Endothelial cell of umbilical vein (primary cell): ENCODE data around the gene GMPPB. TPM values are rescaled to one million over a fixed set of nuclear protein-coding genes. Genes with fewer than 3 reads are reported as not detected.

Experiments
- BruUV-seq: library from RNA; stranded (reverse); fragments of 400-500 nt; replicated peaks from 2 replicates; lab custom pipeline; 2021; lab: Mats Ljungman, UMichigan
- CTCF ChIA-PET: fragments of 300-600, 350-600 bp; sonication (Branson Sonifier 250); formaldehyde crosslinking; loops from one replicate; lab custom pipeline; 2021; ENCODE audit warnings: antibody characterized with exemption, inconsistent platforms; lab: Charles Lee
- POLR2A ChIA-PET: fragments of 300-600, 350-600 bp; sonication (Branson Sonifier 250); formaldehyde crosslinking; loops from one replicate; lab custom pipeline; 2021; ENCODE audit warnings: antibody characterized with exemption, inconsistent platforms; lab: Charles Lee
- DNase-seq: peaks from one replicate; pipeline ENCODE4 v3.0.0-alpha.2; 2011; ENCODE audit warnings: low read depth, low spot score
- FAIRE-seq: peaks from 2 replicates; lab custom pipeline; 2011; peaks lifted over from hg19 to GRCh38; lab: Jason Lieb, UNC
- H2AFZ ChIP-seq: 2 replicates; pipeline ENCODE4 v1.6.0; 2012; ENCODE audit warnings: low read depth, low read length, control low read depth, inconsistent platforms
- H3K27ac ChIP-seq: 2 replicates; pipeline ENCODE4 v1.5.1; 2011; ENCODE audit warnings: low read depth, mild to moderate bottlenecking, control low read depth, low read length, moderate library complexity; ENCODE audit not compliant: insufficient read depth
- H3K27me3 ChIP-seq, 2 experiments: 2 replicates each; pipeline versions ENCODE4 v1.6.0 to v1.6.1; 2011; ENCODE audit warnings: low read length in 2 of 2, mixed read lengths in 1 of 2; ENCODE audit not compliant: control insufficient read depth in 2 of 2, insufficient read depth in 2 of 2
- H3K36me3 ChIP-seq, 2 experiments: 2 replicates in 1 of 2; 3 replicates in 1 of 2; pipeline ENCODE4 v1.5.1; 2011; ENCODE audit warnings: low read length in 2 of 2, mild to moderate bottlenecking in 1 of 2, moderate library complexity in 1 of 2; ENCODE audit not compliant: control insufficient read depth in 2 of 2, insufficient read depth in 2 of 2; ENCODE audit errors: extremely low read depth in 1 of 2
- H3K4me1 ChIP-seq: 3 replicates; pipeline ENCODE4 v1.5.1; 2011; ENCODE audit warnings: mild to moderate bottlenecking, low read length; ENCODE audit not compliant: control insufficient read depth, insufficient read depth; ENCODE audit errors: extremely low read depth
- H3K4me2 ChIP-seq: 2 replicates; pipeline ENCODE4 v1.6.1; 2011; ENCODE audit warnings: low read length, control low read depth, mixed read lengths; ENCODE audit not compliant: insufficient read depth
- H3K4me3 ChIP-seq, 3 experiments: fragments of 200-600 bp in 1 of 3; sonication (generic), shearing (Covaris generic) in 1 of 3; replicated peaks in 1 of 3; 2 replicates each; pipeline ENCODE4 v1.5.1; 2011 to 2016; ENCODE audit warnings: control low read depth in 3 of 3, low read length in 3 of 3, mild to moderate bottlenecking in 2 of 3, inconsistent platforms in 1 of 3, low read depth in 1 of 3, moderate library complexity in 1 of 3; ENCODE audit not compliant: insufficient read depth in 1 of 3
- H3K79me2 ChIP-seq: 2 replicates; pipeline ENCODE4 v1.6.0; 2012; ENCODE audit warnings: low read length, inconsistent platforms; ENCODE audit not compliant: control insufficient read depth, insufficient read depth
- H3K9ac ChIP-seq: replicated peaks from 2 replicates; pipeline ENCODE3; 2011; ENCODE audit warnings: low read length, control low read depth; ENCODE audit not compliant: insufficient read depth; ENCODE audit errors: extremely low read depth
- H3K9me1 ChIP-seq: replicated peaks from 3 replicates; pipeline ENCODE4 v1.6.0; 2011; ENCODE audit warnings: mild to moderate bottlenecking, low read length; ENCODE audit not compliant: control insufficient read depth, insufficient read depth; ENCODE audit errors: extremely low read depth
- H3K9me3 ChIP-seq: replicated peaks from 2 replicates; pipeline ENCODE4 v1.5.1; 2012; ENCODE audit warnings: low read length, inconsistent platforms; ENCODE audit not compliant: control insufficient read depth, insufficient read depth
- H4K20me1 ChIP-seq: replicated peaks from 2 replicates; pipeline ENCODE3; 2011; ENCODE audit warnings: mild to moderate bottlenecking, low read length; ENCODE audit not compliant: control insufficient read depth, insufficient read depth; ENCODE audit errors: extremely low read depth
- EZH2 ChIP-seq: IDR thresholded peaks from 2 replicates; pipeline ENCODE4 v1.6.1; 2012; ENCODE audit warnings: borderline replicate concordance, low read depth, mild to moderate bottlenecking, moderate library complexity, low read length, inconsistent platforms; ENCODE audit not compliant: severe bottlenecking
- FOS ChIP-seq: IDR thresholded peaks from 2 replicates; pipeline ENCODE4 v1.6.1; 2011; ENCODE audit warnings: mild to moderate bottlenecking, low read length, moderate library complexity, borderline replicate concordance; ENCODE audit not compliant: insufficient read depth
- GATA2 ChIP-seq: IDR thresholded peaks from 2 replicates; pipeline ENCODE4 v1.7.0; 2011; ENCODE audit warnings: low read depth, mild to moderate bottlenecking, moderate library complexity, mixed read lengths, low read length; ENCODE audit not compliant: insufficient read length, insufficient read depth
- JUN ChIP-seq: IDR thresholded peaks from 2 replicates; pipeline ENCODE4 v1.6.1; 2011; ENCODE audit warnings: borderline replicate concordance, low read depth; ENCODE audit not compliant: insufficient read length, insufficient read depth
- MYC ChIP-seq: IDR thresholded peaks from one replicate; pipeline ENCODE4 v1.6.1; 2011; ENCODE audit warnings: mild to moderate bottlenecking, low read depth, low read length
- POLR2A ChIP-seq: IDR thresholded peaks from 2 replicates; pipeline ENCODE4 v1.6.1; 2012; ENCODE audit warnings: low read depth, mild to moderate bottlenecking, control low read depth, low read length
- POLR2AphosphoS5 ChIP-seq: IDR thresholded peaks from 2 replicates; pipeline ENCODE4 v1.6.1; 2012; ENCODE audit warnings: low read depth, mild to moderate bottlenecking, control low read depth, low read length, moderate library complexity; ENCODE audit not compliant: insufficient read depth
- dilution Hi-C: fragments of 300-500 bp; cut with MboI; formaldehyde crosslinking; loops from one replicate; pipeline ENCODE4 v1.15.0; 2019; ENCODE audit warnings: low sequenced_read_pairs; ENCODE audit not compliant: extremely low pct_ligation_motif_present
- intact Hi-C: fragments of 100-400 bp; cut with micrococcal nuclease; formaldehyde crosslinking; loops from one replicate; pipeline ENCODE4 v1.10.0; 2022
- polyA plus RNA-seq, 4 experiments: library from polyadenylated mRNA; depleted of rRNA in 3 of 4; stranded (reverse) in 3 of 4; unstranded in 1 of 4; fragments of >200 nt; gene quantifications; 2 replicates each; pipeline versions ENCODE4 v1.2.1 to v1.2.3, GENCODE V29; 2011 to 2012; ENCODE audit warnings: missing spikeins in 1 of 4
- total RNA-seq: library from RNA; stranded (reverse); gene quantifications from 2 replicates; pipeline ENCODE4 v1.2.3, GENCODE V29; 2021
- TF ChIP-seq, protein P1 (sequence below): IDR thresholded peaks from 2 replicates; pipeline ENCODE4 v1.6.1; 2011; ENCODE audit not compliant: insufficient read depth, insufficient read length
- TF ChIP-seq, protein P2 (sequence below), 2 donors: IDR thresholded peaks; 1 replicate in 1 of 2; 2 replicates in 1 of 2; pipeline ENCODE4 v1.5.1; 2011; ENCODE audit warnings: low read length in 2 of 2, mild to moderate bottlenecking in 2 of 2, moderate library complexity in 2 of 2, control low read depth in 1 of 2, inconsistent platforms in 1 of 2, low read depth in 1 of 2; ENCODE audit not compliant: insufficient read depth in 1 of 2; ENCODE audit errors: extremely low read depth in 1 of 2

The GMPPB gene
- total and polyA plus RNA-seq, 2 donors (not counting 3 experiments of a cell fraction or from before 2014, with no cell fraction given), result 52.5 to 62.0 TPM

DNA sequence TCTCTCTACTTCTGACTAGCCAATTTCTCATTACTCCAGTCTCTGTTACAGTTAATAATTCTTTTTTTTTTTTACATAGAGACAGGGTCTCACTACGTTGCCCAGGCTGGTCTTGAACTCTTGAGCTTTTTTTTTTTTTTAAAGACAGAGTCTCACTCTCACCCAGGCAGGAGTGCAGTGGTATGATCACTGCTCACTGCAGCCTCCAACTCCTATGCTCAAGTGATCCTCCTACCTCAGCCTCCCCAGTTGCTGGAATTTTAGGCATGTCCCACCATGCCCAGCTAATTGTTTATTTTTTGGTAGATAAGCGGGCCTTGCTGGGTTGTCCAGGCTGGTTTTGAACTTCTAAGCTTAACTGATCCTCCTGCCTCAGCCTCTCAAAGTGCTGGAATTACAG, 49.0 kb upstream of the GMPPB start:
- peaks cover 79% of the 10 kb centered on the region for H3K79me2 ChIP-seq
- H3K4me2 ChIP-seq, result no peak overlapping the region
- no peaks in the 10 kb centered on the region for H3K36me3 ChIP-seq
- H3K4me1 ChIP-seq, result peaks cover 2% of the 10 kb centered on the region
- H3K4me3 ChIP-seq, result no peak overlapping the region
- no peak overlapping the region for H3K27ac ChIP-seq
- dilution Hi-C loops, result no loop called here
- no peak for FAIRE-seq
- CTCF ChIA-PET, result no interaction called here
- POLR2A ChIA-PET, result interaction anchor here (0.7 kb wide), 1 partner anchor 24 kb away, joined by 3 read pairs; no protein-coding TSS in a partner anchor
- no TSS peak for BruUV-seq
- no peaks in the 10 kb centered on the region for H3K9me1 ChIP-seq
- no peak for DNase-seq
- no peaks in the 10 kb centered on the region for H3K27me3 ChIP-seq
- H4K20me1 ChIP-seq, result peaks cover 9% of the 10 kb centered on the region
- intact Hi-C loops, result no loop called here
- H2AFZ ChIP-seq, result no peak overlapping the region
- TF ChIP-seq MYC (no peak), EZH2 (no peak), FOS (no peak), POLR2A (no peak), GATA2 (no peak), JUN (no peak), POLR2AphosphoS5 (no peak)
- TF ChIP-seq, protein P1, sequence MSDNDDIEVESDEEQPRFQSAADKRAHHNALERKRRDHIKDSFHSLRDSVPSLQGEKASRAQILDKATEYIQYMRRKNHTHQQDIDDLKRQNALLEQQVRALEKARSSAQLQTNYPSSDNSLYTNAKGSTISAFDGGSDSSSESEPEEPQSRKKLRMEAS, result no peak
- TF ChIP-seq, protein P2, sequence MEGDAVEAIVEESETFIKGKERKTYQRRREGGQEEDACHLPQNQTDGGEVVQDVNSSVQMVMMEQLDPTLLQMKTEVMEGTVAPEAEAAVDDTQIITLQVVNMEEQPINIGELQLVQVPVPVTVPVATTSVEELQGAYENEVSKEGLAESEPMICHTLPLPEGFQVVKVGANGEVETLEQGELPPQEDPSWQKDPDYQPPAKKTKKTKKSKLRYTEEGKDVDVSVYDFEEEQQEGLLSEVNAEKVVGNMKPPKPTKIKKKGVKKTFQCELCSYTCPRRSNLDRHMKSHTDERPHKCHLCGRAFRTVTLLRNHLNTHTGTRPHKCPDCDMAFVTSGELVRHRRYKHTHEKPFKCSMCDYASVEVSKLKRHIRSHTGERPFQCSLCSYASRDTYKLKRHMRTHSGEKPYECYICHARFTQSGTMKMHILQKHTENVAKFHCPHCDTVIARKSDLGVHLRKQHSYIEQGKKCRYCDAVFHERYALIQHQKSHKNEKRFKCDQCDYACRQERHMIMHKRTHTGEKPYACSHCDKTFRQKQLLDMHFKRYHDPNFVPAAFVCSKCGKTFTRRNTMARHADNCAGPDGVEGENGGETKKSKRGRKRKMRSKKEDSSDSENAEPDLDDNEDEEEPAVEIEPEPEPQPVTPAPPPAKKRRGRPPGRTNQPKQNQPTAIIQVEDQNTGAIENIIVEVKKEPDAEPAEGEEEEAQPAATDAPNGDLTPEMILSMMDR (IDR thresholded peaks at IDR 0.05; ENCODE audit: extremely low read depth in 1 of 2, insufficient read depth in 1 of 2, low read depth in 1 of 2, low read length in 2 of 2), result no peak
- H3K9me3 ChIP-seq, result no peaks in the 10 kb centered on the region
- no peak overlapping the region for H3K9ac ChIP-seq
